KMS-11 (cell line): ENCODE data around the gene SETBP1.

ENCODE experiments used
- H2AFZ ChIP-seq: fragments of 200-600 bp; sonication (generic); 2 replicates; pipeline ENCODE4 v1.6.1; 2016; ENCODE audit warnings: antibody characterized with exemption, mixed run types, low read depth
- H3K27ac ChIP-seq: fragments of 200-600 bp; sonication (generic); 2 replicates; pipeline ENCODE4 v1.6.1; 2016; ENCODE audit warnings: mild to moderate bottlenecking, mixed run types
- H3K27me3 ChIP-seq: fragments of 200-600 bp; sonication (generic); 2 replicates; pipeline ENCODE4 v1.6.1; 2017; ENCODE audit warnings: mild to moderate bottlenecking, low read depth, mixed run types, moderate library complexity; ENCODE audit not compliant: insufficient read depth
- H3K36me3 ChIP-seq: fragments of 200-600 bp; sonication (generic); 2 replicates; pipeline ENCODE4 v1.6.1; 2017; ENCODE audit warnings: mild to moderate bottlenecking, mixed run types; ENCODE audit not compliant: insufficient read depth
- H3K4me1 ChIP-seq: fragments of 200-600 bp; sonication (generic); 2 replicates; pipeline ENCODE4 v1.6.1; 2016; ENCODE audit warnings: mild to moderate bottlenecking, low read depth, mixed run types; ENCODE audit not compliant: poor library complexity, severe bottlenecking
- H3K4me2 ChIP-seq: fragments of 200-600 bp; sonication (generic); 2 replicates; pipeline ENCODE4 v1.7.0; 2016; ENCODE audit warnings: mild to moderate bottlenecking, mixed run types
- H3K4me3 ChIP-seq: fragments of 200-600 bp; sonication (generic); IDR thresholded peaks from 2 replicates; pipeline ENCODE4 v1.6.1; 2017; ENCODE audit warnings: low read depth, low read length, mixed read lengths; ENCODE audit not compliant: insufficient read depth
- H3K79me2 ChIP-seq: fragments of 200-600 bp; sonication (generic); 2 replicates; pipeline ENCODE4 v1.6.1; 2016; ENCODE audit warnings: low read depth, mixed run types; ENCODE audit not compliant: insufficient read depth
- H3K9ac ChIP-seq: fragments of 200-600 bp; sonication (generic); 2 replicates; pipeline ENCODE4 v1.6.1; 2016; ENCODE audit warnings: mild to moderate bottlenecking, mixed run types
- H4K20me1 ChIP-seq: fragments of 200-600 bp; sonication (generic); 2 replicates; pipeline ENCODE4 v1.6.1; 2016; ENCODE audit warnings: mild to moderate bottlenecking, mixed run types; ENCODE audit not compliant: insufficient read depth
- CTCF ChIP-seq: fragments of 200-600 bp; sonication (generic); conservative IDR thresholded peaks from 2 replicates; pipeline ENCODE4 v1.6.1; 2017; ENCODE audit warnings: low read depth, mild to moderate bottlenecking, antibody characterized with exemption, low read length, moderate library complexity, mixed read lengths

The SETBP1 gene

GRCh38 chr18:44796429-44797428, 116.0 kb downstream of the SETBP1 start:
- Histone ChIP-seq H3K4me3 (no peak overlapping the region), H3K27ac (no peak overlapping the region), H3K27me3 (no peaks in the 10 kb centered on the region), H3K4me1 (peaks cover 54% of the 10 kb centered on the region), H2AFZ (no peak overlapping the region), H3K36me3 (no peaks in the 10 kb centered on the region), H3K9ac (no peak overlapping the region), H3K79me2 (peaks cover 9% of the 10 kb centered on the region; the same call in 1 of the 2 replicates), H3K4me2 (no peak overlapping the region; the same call in 1 of the 2 replicates), H4K20me1 (no peaks in the 10 kb centered on the region)
- TF ChIP-seq CTCF, result no peak

- Histone ChIP-seq H3K4me2 (peak overlapping the region; percentile 45), H3K79me2 (peaks cover 5% of the 10 kb centered on the region; the same call in 1 of the 2 replicates), H3K4me3 (no peak overlapping the region), H2AFZ (no peak overlapping the region), H3K27me3 (no peaks in the 10 kb centered on the region), H3K27ac (peak overlapping the region; percentile 43), H3K9ac (no peak overlapping the region), H4K20me1 (no peaks in the 10 kb centered on the region), H3K4me1 (peaks cover 72% of the 10 kb centered on the region), H3K36me3 (no peaks in the 10 kb centered on the region)
- no peak for TF ChIP-seq CTCF
Measured at GRCh38 chr18:44798433-44799048, 117.9 kb downstream of the SETBP1 start.

GRCh38 chr18:44799382-44799906, 118.8 kb downstream of the SETBP1 start:
- H3K27ac ChIP-seq, result no peak overlapping the region; the same call in 1 of the 2 replicates
- peak overlapping the region; percentile 45 for H3K4me2 ChIP-seq

More at GRCh38 chr18:44799382-44799906, 118.8 kb downstream of the SETBP1 start:
- TF ChIP-seq CTCF, result no peak
- no peaks in the 10 kb centered on the region for H3K27me3 ChIP-seq
- H3K4me1 ChIP-seq, result peaks cover 81% of the 10 kb centered on the region
- no peak overlapping the region for H3K9ac ChIP-seq
- peaks cover 5% of the 10 kb centered on the region; the same call in 1 of the 2 replicates for H3K79me2 ChIP-seq
- H3K4me3 ChIP-seq, result no peak overlapping the region
- H2AFZ ChIP-seq, result no peak overlapping the region
- no peaks in the 10 kb centered on the region for H4K20me1 ChIP-seq
- no peaks in the 10 kb centered on the region for H3K36me3 ChIP-seq
